Kidney capillary endothelial cell (primary cell): ENCODE data around the gene RNU4-1.
"Not testable (repeated sequence)": the region's sequence is repeated elsewhere in the genome, so short reads cannot be mapped to it uniquely, and the experiment has no call there.

ENCODE experiments used
- DNase-seq: peaks from one replicate; pipeline ENCODE4 v3.0.0-alpha.2; 2018; ENCODE audit warnings: low spot score

Gene RNU4-1

GRCh38 chr12:120292661-120293531 lies at the start of gene RNU4-1:
RNU4-1 (minus strand) TSS chr12:120293237.
- peak; percentile 82 for DNase-seq

- no peak for DNase-seq
Measured at GRCh38 chr12:120342175-120343038, 49.4 kb upstream of the RNU4-1 start.

GRCh38 chr12:120339256-120339655 lies 46.2 kb upstream of the RNU4-1 start:
- DNase-seq = no peak

DNA sequence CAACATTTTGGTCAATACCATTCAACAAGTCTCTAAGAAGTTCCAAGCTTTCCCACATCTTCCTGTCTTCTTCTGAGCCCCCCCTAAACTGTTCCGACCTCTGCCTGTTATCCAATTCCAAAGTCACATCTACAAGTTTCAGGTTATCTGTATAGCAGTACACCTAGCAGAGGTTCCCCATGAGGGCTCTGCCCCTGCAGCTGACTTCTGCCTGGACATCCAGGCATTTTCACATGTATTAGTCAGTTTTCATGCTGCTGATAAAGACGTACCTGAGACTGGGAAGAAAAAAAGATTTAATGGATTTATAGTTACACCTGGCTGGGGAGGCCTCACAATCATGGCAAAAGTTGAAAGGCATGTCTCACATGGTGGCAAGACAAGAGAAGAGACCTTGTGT lies 44.7 kb upstream of the RNU4-1 start:
- DNase-seq = no peak

GRCh38 chr12:120336392-120336791 lies 43.4 kb upstream of the RNU4-1 start:
- DNase-seq = not testable (repeated sequence)

GRCh38 chr12:120335447-120335846 lies 42.4 kb upstream of the RNU4-1 start:
- DNase-seq = not testable (repeated sequence)

DNA sequence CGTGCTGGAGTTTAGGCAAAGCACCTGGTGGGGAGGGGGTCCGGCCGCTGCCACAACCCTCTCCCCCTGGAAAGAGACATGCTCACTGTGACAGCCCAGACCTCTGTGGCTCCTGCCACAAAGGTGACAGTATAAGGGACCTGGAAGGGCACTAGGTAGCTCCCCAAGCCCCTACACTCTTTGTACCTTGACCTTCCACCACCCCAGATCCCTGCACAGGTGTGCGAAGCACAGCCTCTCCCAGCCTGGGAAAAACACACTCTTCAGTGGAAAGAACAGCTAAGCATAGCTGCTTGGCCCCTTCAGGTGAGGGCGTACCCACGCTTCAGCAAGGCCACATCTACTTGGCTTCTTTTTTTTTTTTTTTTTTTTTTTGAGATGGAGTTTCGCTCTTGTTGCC lies 39.5 kb upstream of the RNU4-1 start:
- DNase-seq = no peak

- no peak for DNase-seq
Measured at GRCh38 chr12:120332041-120332440, 39.0 kb upstream of the RNU4-1 start.

DNA sequence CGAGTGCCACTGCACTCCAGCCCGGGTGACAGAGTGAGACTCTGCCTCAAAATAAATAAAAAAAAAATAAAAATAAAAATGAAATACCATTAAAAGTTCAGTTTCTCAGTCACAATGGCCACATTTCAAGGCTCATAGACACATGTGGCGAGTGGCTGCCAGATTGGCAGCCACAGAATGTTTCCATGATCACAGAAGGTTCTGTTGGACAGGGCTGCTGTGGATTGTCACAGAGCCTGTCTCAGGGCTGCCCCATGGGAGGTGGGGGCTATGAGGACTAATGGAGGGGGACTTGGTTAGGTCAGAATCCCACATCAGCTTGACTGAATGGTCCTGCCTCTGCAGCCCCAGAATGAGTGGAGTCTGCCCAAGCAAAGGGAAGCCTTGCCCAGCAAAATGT lies 38.4 kb upstream of the RNU4-1 start:
- no peak for DNase-seq

GRCh38 chr12:120328228-120328627 lies 35.2 kb upstream of the RNU4-1 start:
- no peak for DNase-seq

- DNase-seq = no peak
Measured at GRCh38 chr12:120327593-120327992, 34.6 kb upstream of the RNU4-1 start, which contains the start of gene PLA2G1B. PLA2G1B (minus strand) TSS chr12:120327779; CDS start chr12:120327753, 26 bp downstream.

DNA sequence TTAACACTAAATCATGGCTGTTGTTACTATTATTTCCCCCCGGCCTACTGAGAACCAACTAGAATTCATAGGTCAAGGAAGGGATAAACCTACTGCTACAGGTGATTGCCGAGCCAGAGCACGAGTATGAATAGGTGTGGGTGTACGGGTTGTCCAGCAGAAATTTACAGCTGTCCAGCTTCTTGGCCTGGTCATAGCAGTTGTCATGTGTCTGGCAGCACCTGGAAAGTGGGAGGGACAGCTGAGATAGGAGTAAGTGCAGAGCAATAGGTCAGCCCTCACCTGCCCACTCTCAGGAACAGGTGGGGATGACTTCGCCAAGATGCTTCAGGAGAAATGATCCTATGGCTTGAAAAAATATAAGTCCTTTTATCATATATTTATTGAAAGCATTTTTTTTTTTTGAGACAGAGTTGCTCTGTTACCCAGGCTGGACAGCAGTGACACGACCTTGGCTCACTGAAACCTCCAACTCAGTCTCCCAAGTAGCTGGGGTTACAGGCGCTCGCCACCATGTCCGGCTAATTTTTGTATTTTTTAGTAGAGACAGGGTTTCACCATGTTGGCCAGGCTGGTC lies 31.9 kb upstream of the RNU4-1 start:
- no peak for DNase-seq

DNA sequence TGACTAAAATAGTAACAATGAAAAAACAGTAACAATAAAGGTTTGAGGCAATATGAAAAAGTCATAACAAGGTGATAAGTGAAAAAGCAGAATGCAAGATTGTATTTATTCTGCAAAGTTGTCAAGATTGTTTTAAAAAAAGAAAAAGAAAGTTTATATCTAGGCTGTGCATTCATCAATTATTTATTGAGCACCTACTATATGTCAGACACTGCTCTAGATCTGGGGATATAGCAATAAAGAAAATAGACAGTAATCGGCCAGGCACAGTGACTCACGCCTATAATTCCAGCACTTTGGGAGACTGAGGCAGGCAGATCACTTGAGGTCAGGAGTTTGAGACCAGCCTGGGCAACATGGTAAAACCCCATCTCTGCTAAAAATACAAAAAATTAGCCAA lies 30.7 kb upstream of the RNU4-1 start:
- DNase-seq = no peak

DNA sequence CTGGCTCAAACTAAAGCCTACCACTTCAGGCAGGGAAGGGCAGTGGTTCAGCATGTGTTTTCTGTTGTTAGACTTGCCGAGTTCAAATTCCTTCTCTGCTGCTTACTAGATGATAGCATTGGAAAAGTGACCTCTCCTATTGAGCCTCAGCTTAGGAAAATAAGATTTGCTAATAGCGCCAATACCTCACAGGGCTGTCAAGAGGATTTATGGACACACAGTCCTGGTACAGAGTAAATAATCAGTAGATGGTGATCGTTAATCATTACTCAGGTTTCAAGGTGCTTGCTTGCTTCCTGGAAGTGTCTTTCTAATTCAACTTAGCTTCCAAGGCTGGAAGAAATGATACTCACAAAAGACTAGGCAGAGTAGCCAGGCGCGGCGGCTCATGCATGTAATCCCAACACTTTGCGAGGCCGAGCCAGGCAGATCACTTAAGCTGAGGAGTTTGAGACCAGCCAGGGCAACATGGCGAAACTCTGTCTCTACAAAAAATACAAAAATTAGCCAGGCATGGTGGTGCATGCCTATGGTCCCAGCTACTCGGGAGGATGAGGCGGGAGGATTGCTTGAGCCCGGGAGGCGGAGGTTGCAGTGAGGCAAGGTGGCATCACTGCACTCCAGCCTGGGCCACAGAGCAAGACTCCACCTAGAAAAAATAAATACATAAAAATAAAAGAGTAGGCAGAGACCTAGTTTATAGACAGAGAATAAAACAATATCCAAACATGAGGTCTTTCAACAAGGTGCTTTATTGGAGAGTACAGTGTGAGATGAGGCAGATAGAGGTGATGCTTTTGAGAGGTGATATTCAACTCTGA lies 28.6 kb upstream of the RNU4-1 start:
- no peak for DNase-seq

- DNase-seq = peak; percentile 100
Measured at GRCh38 chr12:120317224-120318105, 24.4 kb upstream of the RNU4-1 start.

- DNase-seq = no peak
Measured at GRCh38 chr12:120316798-120317223, 23.8 kb upstream of the RNU4-1 start.

- no peak for DNase-seq
Measured at GRCh38 chr12:120314220-120314619, 21.2 kb upstream of the RNU4-1 start.

DNA sequence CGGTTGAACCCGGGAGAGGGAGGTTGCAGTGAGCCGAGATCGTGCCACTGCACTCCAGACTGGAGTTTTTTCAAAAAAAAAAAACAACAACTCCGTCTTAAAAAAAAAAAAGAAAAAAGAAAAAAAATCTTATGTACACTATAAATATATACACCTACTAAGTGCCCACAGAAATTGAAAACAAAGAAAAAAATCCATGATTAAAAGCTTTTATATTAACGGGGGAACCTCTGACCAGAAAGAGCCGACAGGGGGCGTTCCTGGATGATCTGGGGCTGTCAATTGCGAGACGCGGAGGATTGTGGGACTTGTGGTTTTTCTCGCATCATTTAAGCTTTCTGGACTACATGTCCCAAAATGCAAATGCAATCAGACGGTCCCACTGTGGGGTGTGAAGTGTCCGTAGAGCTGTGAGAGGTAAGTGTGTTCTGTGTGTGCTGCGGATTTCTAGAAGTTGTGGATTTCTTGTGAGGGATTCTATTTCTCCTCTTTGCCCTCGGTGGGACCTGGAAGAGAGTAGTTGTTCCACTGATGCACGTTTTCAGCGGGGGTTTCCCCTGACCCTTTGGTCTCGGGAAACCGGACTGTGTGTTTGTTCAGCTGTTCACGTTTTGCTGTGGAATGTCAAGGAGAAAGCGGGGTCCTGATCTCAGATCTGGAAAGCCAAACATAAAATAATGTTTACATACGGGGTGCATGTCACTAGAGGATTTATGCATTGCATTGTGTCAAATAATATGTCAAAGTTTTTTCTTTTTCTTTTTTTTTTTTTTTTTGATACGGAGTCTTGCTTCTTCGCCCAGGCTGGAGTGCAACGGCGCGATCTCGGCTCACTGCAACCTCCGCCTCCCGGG lies 9.2 kb upstream of the RNU4-1 start, which contains the start of gene SIRT4:
Gene SIRT4, plus strand, starts transcription at position 360 of the 854 bp plus-strand sequence. CDS start 1,241 bp downstream, outside the sequence.
- peak; percentile 92 for DNase-seq

GRCh38 chr12:120292411-120292660 lies 701 bp downstream of the RNU4-1 start:
- DNase-seq = no peak
